HG03103 (cell line): Measurements from ENCODE around the gene CAPN5.

Experiments
- ATAC-seq: cut with Tn5 transposase; IDR thresholded peaks from one replicate; pipeline ENCODE4 v1.9.1; 2021; ENCODE audit warnings: low read depth; ENCODE audit not compliant: unreplicated experiment

CAPN5 gene

DNA sequence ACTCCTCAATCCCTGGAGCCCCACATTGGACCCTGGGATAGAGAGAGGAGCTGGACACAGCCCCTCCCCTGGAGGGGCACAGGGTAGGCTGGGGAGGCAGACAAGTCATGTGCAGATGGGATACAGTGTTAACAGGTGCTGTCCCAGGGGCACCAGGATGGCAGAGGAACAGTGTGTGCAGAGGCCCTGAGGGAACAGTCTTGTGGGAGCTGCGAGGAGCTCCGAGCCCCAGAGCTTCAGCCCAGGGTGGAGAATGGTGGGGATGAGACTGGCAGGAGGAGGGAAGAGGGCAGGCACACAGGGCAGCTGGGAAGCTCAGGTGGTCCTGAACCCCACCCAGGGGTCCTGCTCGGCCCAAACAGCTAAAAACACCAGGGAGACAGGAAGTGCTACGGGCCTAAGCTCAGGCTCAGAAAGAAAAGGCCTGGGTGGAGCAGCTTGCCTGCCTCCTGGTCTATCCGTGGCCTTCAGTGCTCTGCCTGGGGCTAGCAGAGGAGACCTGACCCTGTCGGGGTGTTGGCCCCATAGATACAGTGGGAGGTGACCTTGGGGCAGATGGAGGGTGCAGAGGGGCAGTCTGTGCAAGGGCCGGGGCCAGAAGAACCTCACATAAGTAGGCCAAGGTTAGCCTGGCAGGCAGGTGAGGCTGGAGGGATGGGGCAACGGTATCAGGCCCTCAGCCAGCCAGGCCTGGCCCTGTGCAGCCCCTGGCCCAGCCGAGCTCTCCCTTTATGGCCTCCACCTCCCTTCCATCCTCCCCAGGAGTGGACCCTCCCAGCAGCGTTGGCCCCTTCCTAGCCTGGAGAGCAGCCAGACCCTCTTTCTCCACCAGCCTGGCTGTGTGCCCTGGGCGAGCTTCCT is 15.4 kb downstream of the CAPN5 start:
- ATAC-seq = no peak

DNA sequence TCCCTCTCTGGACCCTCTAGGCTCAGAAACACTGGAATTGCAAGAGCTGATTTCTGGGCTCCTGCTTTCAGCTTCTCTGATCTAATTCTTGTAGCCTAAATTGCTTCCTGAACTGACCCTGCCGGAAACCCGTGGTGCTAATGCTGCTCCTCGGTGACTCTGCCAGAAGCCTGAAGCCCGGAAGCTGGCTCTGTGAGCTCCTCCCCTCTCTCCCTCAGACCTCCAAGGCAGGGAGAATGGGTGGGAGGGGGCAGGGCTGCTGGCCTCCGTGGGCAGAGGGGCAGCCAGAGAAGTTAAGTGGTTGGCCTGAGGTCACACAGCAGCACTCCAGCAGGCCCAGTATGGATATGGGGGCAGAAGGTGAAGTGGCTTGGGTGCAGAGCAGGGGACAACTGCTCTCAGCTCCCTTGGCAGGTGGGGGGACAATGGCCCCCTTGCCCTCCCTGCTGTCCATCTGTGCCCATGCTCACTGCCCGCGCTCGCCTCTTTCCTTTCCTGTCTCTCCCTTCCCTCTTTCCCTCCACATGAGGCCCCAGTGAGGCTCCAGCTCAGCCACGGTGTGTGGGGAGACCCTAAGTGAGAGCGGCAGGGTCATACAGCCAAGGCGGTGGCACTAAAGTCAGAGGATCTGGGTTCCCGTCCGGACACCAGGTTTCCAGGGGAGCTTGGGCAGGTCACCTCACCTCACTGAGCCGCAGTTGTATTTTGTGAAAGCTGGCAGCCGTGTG is 16.2 kb downstream of the CAPN5 start:
- peak; percentile 56 for ATAC-seq

DNA sequence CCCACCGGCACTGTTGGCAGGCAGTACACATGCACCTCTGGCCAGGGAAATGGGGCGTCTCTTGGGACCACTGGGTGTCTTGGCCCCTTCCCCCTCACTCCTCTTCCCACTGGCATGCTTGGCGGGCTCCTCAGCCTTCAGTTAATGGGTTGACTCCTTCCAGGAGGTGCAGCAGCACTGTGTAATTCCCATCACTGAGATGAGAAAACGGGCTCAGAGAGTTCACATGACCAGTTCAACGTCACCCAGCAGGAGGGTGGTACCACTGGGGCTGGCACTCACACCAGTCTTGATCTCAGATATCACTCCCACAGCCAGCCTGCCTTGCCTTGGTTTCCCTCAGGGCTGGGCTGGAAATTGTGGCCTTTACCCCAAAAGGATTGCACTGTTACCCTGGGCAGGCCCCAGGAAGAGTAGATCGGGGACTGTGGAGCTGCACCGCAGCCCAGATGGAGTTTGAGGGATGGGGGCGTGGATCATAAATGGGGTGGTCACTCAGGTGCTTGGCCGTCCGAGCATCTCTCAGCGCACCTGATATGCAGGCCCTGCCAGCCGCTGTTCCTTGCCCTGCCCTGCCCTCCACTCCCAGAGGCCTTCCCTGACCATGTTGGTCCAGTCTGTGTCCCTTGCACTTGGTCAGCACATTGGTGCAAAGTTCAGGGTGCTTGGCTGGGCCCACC is 16.9 kb downstream of the CAPN5 start:
- ATAC-seq = no peak

DNA sequence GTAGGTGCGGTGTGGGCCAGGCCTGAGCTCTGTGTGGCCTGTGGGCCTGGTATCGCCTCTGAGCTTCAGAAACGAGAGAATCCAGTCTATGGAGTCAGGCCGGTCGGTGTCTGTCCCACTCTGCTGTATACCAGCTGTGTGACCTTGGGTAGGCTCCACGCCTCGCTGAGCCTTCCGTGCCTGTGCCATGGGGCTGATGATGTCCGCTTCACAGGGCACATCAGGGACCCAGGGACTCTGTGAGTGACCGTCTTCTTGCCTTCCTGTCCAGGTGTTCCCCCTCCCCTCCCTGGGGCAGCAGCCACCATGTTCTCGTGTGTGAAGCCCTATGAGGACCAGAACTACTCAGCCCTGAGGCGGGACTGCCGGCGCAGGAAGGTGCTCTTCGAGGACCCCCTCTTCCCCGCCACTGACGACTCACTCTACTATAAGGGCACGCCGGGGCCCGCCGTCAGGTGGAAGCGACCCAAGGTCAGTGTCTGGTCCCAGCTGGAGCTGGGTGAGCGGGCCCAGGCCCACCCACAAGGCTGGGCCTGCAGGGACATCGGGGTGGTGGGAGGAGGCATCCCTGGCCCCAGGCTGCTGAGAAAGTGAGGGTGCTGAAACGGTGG is 17.9 kb downstream of the CAPN5 start:
- ATAC-seq = no peak

DNA sequence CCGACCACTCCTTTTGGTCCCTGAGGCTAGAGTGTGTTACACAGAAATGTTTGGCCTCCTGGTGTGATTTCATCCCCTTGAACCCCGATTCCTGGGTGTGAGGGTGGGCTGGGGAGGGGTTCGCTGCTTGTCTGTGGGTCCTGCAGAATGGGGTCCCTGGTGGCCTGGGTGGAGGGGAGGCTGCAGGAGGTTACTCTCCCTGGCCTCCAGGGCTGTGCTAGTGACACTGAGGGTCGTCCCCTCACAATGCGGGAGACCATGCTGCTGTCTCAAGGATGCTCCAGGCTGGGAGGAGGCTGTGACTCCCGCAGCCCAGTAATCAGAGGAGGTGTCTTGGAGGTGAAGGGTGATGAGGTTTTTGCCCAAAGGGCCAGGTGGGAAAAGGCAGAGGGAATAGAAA is 18.9 kb downstream of the CAPN5 start:
- ATAC-seq = no peak

DNA sequence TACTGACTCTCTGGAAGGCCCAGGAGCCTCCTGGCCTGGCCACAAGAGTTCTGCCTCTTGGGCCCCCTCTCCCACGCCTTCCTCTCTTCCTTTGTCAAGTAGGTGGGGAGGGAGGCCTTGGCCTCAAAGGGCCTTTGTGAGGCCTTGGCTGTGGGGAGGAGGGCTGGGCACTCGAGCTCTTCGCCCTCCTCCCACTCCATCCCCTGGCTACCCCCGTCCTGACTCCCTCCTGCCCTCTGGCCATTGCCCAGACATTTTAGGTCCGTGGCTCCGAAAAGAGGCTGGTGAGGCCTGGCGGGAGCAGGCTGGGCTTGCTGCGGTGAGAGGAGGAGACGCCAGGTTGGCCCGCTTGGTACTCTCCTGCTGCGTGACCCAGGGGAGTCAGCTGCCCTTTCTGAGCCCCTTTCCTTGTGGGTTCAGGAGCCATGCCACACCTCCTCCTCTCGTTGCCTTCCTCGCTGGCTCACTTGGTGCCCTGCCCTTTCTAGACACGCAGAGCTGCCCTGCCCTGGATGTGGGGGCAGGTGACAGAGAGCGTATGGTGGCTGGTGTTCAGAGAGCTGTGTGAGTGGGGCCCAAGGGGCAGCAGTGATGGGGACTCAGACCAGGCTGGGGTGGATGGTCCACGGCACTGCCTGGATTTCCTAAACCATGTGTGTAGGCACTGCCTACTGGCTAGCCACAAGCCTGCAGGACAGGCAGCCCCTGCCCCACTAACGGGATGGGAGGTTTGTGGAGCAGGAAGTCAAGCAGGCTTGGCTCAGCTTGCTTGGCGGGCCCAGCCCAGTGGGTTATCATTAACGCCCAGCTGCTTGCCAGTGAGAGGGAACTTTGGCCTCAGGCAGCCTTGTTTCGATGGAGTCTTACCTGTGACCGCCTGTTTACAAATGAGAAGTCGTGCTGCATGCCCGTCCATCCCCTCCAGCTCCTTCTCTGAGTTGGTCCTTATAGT is 20.0 kb downstream of the CAPN5 start:
- no peak for ATAC-seq

DNA sequence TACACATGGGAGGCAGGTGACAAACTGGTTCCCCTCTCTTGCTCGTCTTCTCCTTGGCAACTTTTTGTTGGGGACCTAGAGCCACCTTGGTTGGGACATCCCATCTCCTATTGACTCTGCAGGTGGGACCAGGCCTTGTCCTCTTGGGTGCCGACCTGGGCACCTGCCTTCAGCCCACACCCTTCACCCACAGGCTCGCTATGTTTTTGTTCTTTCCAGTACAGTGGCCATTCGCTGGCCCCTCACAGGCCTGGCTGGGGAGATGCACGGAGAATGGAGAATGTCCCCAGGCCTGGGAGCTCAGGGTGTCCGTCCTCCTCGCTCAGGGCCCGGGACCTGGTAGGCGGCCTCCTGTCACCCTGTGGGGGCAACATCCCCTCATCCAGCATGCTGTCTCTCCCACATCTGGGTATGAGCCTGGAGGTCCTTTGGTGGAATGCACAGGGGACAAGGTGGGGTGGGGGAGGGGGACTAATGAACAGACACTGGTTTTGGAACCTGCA is 21.0 kb downstream of the CAPN5 start:
- no peak for ATAC-seq

DNA sequence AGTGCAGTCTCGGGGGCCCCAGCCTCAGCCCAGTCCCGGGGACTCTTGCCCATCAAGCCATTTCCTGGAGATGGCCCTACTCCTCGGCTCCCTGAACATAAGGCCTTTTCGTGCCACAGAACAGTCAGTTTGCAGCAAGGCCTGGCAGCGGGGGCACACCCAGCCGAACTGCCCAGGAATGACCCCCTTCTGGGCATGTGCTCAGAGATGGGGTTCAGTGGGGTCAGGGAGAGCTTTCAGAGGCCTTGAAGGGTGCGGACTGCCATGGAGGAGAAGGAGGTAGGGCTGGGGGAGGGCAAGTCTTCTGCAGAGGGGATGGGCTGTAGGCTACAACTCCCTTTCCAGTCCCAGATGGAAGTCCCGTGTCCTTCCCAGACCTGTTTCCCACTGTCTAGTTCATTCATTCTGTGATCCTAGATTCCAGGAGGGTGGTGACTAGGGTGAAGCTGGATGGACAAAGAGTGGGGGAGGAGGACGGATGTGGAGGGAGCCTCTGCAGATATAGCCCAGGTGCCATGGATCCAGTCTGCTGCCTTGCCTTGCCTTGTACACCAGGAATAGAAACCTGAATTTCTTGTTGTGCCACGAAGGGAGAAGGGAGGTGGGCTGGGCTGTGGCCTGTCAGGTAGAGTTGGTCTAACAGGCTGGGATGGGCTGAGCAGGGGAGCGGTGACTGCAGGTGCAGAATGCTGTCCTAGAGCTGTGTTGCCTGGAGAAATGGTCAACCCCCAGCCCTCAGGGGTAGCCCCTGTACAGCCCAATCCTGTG is 21.6 kb downstream of the CAPN5 start:
- ATAC-seq = no peak

DNA sequence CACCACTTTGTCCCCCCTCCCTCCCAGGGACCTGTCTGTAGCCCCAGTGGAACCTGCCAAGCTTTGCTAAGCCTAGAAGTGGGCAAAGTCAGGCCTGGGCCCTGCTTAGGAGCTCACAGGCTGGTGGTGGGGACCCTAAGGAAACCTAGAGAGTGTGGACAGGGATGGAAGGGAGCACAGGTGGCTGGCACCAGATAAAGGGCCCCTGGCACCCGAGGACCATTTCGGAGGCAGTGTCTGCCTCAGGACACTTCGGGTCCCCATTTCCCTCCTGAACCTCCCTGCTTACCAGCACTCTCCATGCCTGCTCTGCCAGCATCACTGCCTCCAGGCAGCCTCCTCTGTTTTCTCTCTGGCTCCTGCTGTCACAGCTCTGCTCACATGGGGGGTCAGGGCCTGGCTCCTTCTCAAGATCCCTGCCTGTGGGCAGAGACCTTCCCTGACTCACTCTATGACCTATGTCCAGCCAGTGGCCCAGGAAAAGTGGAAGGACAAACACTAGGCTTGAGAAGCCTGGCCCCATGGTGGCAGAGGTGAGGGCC is 22.3 kb downstream of the CAPN5 start:
- no peak for ATAC-seq

DNA sequence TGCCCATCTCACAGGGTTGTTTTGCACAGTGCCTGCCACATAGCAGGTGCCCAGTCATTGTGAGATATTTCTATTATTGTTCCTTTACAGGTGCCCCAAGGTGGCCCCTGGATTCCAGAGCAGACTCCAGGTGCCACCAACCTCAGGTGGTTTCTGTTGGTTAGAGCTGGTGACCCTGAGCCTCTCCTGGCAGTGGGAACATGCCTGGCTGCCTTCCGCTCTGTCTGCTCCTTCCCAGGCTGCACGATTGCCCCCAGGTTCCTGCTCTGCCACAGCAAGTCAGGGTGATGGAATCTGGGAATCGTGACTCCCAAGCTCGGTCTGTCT is 23.2 kb downstream of the CAPN5 start:
- ATAC-seq = no peak

DNA sequence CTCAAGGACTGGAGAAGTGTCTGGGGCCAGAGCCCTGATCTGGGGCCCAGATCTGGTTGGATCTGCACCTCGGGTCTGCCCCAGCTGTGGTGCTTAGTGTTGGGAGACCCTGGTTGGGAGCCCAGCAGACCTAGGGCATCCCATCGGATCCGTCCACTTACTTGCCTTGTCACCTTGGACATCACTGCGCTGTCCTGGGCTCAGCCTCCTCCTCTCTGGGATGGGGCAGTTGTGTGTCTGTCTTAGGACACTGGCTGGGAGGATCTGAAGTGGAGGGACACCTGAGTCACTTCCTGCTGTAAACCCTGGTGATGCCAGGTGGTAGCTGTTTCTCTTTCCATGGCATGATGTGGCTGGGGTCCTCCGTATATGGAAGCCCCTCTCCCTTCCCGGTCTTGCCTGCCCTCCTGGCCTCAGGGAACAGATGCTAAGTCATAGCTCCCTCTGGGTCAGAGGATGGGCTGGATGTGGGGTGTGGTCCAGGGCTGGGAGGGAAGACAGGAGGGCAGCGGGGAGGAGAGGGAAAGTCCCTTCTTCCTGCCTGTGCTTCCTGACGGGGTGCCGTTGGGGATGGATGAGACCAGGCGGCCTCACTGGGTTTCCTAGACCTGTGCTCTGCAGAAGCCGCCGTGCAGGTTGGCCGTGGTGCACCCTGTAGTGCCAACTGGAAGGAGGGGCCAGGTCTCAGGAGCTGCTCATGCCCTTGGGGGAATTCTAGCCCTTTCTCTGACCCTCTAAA is 23.8 kb downstream of the CAPN5 start:
- no peak for ATAC-seq

DNA sequence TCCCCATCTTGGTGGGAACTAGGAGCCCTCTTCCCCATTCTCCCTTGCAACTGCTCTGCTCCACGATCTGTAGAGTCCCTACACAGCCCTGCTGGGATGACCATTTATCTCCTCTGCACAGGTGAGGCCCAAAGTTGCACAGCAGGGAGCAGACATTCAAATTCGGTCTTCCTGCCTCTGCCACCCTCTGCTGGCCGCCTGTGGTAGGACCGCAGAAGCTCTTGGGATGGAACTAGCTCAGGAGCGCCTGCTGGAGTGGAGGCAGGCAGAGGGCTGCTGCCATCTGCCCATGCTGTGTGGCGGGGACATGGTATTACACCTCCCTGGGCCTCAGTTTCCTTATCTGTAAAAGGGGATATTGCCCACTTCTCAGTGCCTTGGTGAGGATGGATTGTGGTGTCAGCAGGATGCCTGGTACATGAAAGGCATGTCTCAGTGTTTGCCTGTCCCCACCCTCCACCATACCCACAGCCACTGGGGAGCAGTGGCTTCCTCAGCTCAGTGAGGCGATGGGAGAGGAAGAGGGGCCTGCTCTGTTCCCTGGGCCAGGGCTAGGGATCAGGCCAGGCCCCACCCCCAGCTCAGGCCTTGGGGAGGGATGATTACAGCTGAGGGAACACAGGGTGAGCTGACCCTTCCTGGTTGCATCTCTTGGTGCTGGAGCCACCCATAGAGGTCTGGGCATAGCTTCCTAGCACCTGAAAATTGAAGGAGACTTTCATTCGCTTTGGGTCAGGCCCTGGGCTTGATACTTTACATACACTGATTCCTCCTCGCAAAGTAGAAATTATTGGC is 24.6 kb downstream of the CAPN5 start:
- peak; percentile 76 for ATAC-seq

DNA sequence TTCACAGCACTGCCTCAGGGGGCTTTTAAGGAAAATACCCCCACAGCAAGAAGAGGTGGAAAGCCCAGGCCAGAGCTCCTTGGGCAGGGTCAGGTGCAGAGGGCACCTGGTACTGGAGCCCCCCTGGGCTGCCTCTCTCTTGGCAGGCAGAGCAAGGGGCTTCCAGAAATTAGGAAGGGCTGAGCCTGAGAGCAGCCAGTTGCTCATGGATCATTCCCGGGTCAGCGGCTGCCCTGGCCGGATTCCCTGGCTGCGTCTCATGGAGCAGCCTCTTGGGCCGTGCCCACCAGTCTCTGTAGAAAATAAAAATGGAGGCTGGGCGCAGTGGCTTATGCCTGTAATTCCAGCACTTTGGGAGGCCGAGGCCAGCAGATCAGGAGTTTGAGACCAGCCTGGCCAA is 25.6 kb downstream of the CAPN5 start:
- ATAC-seq = no peak

DNA sequence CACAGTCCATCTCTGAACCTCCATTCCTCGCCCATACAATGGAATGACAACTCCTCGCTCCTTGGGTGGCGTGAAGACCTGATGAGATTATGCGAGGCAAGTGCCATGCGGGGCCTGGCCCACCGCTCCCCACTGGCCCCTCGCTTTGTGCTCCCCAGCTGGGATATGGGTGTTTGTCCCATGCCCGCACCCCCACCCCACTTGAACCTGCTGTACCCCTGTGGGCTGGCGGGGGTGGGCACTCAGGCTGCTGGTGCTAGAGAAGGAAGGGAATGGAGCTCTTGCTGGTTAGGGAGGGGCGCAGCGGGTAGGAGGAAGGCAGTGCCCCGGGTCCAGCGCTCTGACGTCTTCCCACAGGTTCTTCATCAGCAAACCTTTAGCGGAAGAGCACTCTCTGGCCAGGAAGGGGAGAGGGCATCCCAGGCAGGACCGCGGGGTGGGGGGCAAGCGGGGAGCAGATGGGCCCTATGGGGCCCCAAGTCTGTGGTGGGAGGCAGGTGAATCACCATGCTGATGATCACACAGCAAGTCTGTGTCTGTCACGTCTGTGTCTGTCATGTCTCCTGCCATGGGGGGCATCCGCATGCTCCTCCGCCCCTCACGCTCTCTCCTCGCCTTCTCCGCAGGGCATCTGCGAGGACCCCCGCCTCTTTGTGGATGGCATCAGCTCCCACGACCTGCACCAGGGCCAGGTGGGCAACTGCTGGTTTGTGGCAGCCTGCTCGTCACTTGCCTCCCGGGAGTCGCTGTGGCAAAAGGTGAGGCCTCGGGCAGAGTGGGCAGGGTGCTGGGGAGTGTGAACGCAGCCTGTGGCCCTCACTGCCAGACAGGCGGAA is 26.5 kb downstream of the CAPN5 start:
- no peak for ATAC-seq

DNA sequence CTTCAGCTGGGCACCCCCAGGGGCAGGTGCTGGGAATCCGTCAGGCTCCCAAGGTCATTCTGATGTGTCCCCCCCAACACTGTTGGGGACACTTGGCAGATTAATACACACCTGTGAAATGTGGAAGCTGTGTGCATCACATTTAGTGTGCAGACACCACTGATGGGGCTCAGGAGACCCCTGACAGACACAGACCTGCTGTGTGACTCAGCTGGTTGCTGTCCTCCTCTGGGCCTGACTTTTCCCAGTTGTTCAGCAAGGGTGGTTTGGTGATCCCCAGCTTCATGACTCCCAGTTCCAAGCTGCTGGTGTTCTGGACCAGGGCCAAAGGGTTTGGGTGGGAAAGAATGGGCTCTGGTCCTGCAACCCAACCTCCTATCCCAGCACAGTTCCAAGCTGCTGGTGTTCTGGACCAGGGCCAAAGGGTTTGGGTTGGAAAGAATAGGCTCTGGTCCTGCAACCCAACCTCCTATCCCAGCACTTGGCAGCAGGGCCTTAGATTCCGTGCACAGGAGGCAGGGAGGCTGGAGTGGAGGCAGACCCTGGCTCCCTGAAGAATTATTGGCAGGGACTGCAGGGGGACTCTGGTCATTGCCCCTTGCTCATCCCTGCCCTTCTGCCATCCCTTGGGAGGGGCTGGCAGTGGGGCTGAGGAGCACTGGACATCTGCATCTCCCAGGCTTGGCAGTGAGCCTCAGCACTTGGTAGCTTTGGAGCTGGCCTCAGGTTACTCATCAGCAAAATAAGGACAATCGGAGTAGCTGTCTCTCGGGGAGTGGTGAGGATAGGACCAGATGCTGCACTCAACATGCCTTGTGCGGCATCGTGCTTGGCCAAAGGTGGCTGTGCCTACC is 27.4 kb downstream of the CAPN5 start:
- ATAC-seq = no peak
